Measurements from ENCODE around the gene TBCD. TPM values are rescaled to one million over a fixed set of nuclear protein-coding genes. Genes with fewer than 3 reads are reported as not detected.

TBCD gene
- total and polyA plus RNA-seq, 9 of the 15 experiments (the other 6 are each of a cell fraction or from before 2014, with no cell fraction given): 8.9 to 98.5 (median 28.0) TPM

DNA sequence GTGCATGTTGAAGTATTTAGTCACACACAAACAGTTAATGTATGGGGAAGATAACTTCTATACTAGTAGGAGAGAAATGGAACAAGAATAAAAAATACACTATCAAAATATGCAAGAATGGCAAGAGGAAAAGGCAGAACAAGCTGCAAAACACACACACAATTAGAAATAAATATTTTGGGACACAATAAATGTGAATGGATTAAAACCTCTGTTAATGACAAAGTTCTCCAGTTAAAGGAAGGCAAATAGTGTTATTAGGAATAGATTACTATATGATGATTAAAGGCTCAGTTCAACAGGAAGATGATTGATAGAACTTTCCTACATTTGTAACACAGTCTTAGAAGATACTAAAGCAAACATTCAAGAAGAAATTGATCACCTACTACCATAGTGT is 194.2 kb downstream of the TBCD start:
- CTCF ChIA-PET (ENCODE audit: low intra/inter-chr PET ratio): no interaction called here
- no peak overlapping the region for H3K9ac ChIP-seq (ENCODE audit: insufficient read depth in 1 of 2, low read depth in 2 of 2, low read length in 2 of 2)
- H3K79me2 ChIP-seq (ENCODE audit: control insufficient read depth, insufficient read depth, low read length): no peaks in the 10 kb centered on the region
- POLR2A ChIA-PET: interaction anchor here (1.3 kb wide), 1 partner anchor 14 kb away, joined by 4 read pairs; no protein-coding TSS in a partner anchor
- ATAC-seq: no peak
- no peak for FAIRE-seq
- H3K9me3 ChIP-seq (replicated peaks; ENCODE audit: control insufficient read depth, insufficient read depth, low read depth, low read length): peaks cover 23% of the 10 kb centered on the region
- peaks cover 0 to 4% of the 10 kb centered on the region in 2 experiments; a peak in 1 of 5 replicates for H3K4me1 ChIP-seq (replicated peaks in 1 of 2; ENCODE audit: control insufficient read depth in 2 of 2, insufficient read depth in 2 of 2, low read length in 2 of 2)
- H3K27ac ChIP-seq (ENCODE audit: extremely low read depth, low read depth, low read length): no peak overlapping the region
- no peak overlapping the region for H2AFZ ChIP-seq (ENCODE audit: low read depth, low read length)
- no TSS peak for BruUV-seq (replicated peaks)
- H4K20me1 ChIP-seq (replicated peaks; ENCODE audit: control insufficient read depth, insufficient read depth, low read length): no peaks in the 10 kb centered on the region
- in situ Hi-C loops (cut with MboI) (no loop called here), intact Hi-C loops (cut with micrococcal nuclease) (no loop called here)
- no peak overlapping the region for H3K4me3 ChIP-seq
- no peak for TF ChIP-seq ZNF444 (CRISPR knock-in tag; IDR thresholded peaks at IDR 0.05)
- peak; percentile 72; the same call in 1 of the 2 replicates for TF ChIP-seq ZNF354B (CRISPR knock-in tag; IDR thresholded peaks at IDR 0.05)
- TF ChIP-seq, protein P1, sequence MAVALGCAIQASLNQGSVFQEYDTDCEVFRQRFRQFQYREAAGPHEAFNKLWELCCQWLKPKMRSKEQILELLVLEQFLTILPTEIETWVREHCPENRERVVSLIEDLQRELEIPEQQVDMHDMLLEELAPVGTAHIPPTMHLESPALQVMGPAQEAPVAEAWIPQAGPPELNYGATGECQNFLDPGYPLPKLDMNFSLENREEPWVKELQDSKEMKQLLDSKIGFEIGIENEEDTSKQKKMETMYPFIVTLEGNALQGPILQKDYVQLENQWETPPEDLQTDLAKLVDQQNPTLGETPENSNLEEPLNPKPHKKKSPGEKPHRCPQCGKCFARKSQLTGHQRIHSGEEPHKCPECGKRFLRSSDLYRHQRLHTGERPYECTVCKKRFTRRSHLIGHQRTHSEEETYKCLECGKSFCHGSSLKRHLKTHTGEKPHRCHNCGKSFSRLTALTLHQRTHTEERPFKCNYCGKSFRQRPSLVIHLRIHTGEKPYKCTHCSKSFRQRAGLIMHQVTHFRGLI (CRISPR knock-in tag; IDR thresholded peaks at IDR 0.05): no peak
- peak; percentile 94 for TF ChIP-seq ZNF507 (tag; conservative IDR thresholded peaks at IDR 0.05)
- no peak for TF ChIP-seq ZNF583 (CRISPR knock-in tag; IDR thresholded peaks at IDR 0.05)
- TF ChIP-seq MBD2 (IDR thresholded peaks at IDR 0.05; ENCODE audit: borderline replicate concordance, low read depth): no peak
- TF ChIP-seq, protein P2, sequence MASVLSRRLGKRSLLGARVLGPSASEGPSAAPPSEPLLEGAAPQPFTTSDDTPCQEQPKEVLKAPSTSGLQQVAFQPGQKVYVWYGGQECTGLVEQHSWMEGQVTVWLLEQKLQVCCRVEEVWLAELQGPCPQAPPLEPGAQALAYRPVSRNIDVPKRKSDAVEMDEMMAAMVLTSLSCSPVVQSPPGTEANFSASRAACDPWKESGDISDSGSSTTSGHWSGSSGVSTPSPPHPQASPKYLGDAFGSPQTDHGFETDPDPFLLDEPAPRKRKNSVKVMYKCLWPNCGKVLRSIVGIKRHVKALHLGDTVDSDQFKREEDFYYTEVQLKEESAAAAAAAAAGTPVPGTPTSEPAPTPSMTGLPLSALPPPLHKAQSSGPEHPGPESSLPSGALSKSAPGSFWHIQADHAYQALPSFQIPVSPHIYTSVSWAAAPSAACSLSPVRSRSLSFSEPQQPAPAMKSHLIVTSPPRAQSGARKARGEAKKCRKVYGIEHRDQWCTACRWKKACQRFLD (CRISPR knock-in tag; IDR thresholded peaks at IDR 0.05): no peak
- DNase-seq (ENCODE audit: extremely low read depth in 1 of 4, low spot score in 3 of 4): no peak
- H3K36me3 ChIP-seq (ENCODE audit: control insufficient read depth, insufficient read depth, low read length): peaks cover 38% of the 10 kb centered on the region
- H3K27me3 ChIP-seq (ENCODE audit: control insufficient read depth in 2 of 2, insufficient read depth in 2 of 2, low read length in 2 of 2): no peaks in the 10 kb centered on the region
- H3K4me2 ChIP-seq (ENCODE audit: insufficient read depth, low read length): no peak overlapping the region
- peaks cover 3% of the 10 kb centered on the region for H3K9me1 ChIP-seq (ENCODE audit: control insufficient read depth, insufficient read depth, low read length)
